GM21723 (cell line): ENCODE results near the gene ARHGEF12.

Source experiments
- ATAC-seq: cut with Tn5 transposase; IDR thresholded peaks from one replicate; pipeline ENCODE4 v1.9.1; 2021; ENCODE audit warnings: mild to moderate bottlenecking, moderate library complexity; ENCODE audit not compliant: unreplicated experiment

Gene ARHGEF12

DNA sequence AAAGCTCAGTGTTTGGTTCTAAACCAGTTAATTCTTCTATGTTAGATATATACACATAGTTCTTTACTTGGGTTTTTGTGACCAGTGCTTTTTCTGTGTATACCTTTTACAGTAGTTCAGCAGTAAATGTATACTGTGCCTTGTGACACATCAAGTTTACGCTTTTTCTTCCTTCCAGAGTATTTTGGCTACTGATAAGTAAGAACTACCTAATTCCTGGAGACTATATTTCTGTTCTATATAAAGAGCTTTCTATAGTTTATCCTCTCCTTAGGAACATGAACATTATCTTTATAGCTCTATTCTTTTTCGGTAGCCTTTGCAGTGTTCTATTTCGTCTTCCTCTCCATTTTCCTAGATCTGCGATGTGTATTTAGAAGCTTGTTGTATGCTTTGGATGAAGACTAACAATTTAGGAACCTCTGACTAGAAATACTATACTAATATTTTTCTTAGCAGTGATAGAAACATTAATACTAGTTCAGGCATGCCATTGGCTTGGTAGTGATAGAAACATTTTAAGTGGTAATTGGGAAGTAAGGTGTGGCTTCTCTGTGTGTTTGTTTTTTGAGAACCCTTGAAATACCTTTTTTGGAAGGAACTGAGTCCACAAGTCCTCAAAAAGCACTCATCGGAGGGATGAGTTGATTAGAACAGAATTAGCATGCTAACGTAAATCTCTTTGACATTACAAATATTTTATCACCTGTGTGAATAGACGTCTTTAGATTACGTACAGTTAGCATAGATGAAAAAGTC lies 74.6 kb downstream of the ARHGEF12 start:
- ATAC-seq, result no peak

- ATAC-seq, result no peak
These were observed 77.3 kb downstream of the ARHGEF12 start for GRCh38 chr11:120413480-120413879.

- ATAC-seq, result no peak
These were observed 84.4 kb downstream of the ARHGEF12 start for GRCh38 chr11:120420572-120420971.

- ATAC-seq, result no peak
These were observed 88.2 kb downstream of the ARHGEF12 start for GRCh38 chr11:120424185-120424969.

DNA sequence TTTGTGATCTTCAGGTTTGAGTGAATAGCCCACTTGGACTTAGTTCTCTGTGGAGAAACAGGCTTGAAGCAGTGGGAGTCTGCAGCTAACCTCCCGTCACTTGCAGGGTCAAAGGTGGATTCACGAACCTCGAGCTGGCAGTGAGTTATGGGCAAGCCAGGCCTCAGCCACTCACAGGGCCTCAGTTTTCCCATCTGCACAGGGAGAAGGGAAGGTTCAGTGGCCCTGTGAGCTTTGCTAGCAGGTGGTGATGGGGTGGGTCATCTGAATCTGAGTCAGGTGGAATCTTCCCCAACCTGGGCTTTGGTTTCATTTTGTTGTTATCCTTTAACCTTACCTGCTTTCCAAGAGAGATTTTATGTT lies 88.7 kb downstream of the ARHGEF12 start:
- no peak for ATAC-seq

DNA sequence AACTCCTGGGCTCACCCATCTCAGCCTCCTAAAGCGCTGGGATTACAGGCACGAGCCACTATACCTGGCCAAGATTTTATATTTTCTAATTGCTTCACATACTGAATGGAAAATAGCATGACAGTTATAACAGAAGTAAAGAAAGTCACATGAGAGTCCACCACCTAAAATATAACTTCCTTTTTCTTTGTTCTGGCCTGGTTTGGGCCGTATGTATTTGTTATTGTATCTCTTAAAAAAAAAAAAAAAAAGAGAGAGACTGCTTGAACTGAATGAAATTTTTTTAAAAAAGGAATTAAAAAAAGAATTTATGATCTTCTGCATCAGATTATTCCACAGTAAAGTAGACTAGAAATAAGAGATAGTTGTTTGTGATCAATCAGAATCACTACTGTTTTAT lies 89.3 kb downstream of the ARHGEF12 start:
- no peak for ATAC-seq

DNA sequence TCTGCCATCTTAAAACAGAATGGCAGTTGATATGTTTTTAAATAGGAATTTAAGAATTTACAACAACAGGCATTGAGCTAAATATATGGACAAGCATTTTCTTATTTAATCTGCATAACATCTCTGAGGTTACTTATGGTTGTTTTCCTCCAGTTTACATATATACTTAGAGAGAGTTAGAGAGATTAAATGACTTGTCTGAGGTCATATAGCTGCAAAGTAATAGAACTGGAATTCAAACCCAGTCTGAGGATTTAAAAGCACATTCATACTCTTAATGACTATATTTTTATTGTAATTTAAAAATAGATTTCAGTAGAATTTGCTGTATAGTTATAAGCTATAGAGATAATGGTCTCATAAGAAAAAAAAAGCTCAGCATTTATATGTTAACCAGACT lies 93.9 kb downstream of the ARHGEF12 start:
- ATAC-seq, result no peak

- ATAC-seq, result no peak
These were observed 95.4 kb downstream of the ARHGEF12 start for GRCh38 chr11:120431633-120432032.

GRCh38 chr11:120432056-120433018 lies 96.1 kb downstream of the ARHGEF12 start:
- no peak for ATAC-seq

- no peak for ATAC-seq
These were observed 105.4 kb downstream of the ARHGEF12 start for GRCh38 chr11:120441592-120441991.

DNA sequence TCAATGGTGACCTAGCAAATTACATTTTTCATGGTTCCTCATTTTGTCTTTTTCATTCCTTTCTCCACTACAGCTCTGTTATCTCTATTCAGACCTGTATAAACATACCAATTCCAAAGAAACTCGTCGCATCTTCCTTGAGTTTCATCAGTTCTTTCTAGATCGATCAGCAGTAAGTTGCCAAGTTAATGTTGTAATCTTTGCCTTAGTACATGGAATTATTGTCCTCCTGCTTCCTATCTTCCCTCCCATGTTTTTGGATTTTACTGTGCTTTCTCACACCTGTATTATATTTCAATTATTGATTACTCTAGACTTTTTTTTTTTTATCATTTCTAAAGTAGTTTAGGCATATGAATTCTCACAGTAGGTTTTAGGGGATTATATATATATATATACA lies 105.8 kb downstream of the ARHGEF12 start:
- ATAC-seq, result no peak

GRCh38 chr11:120446802-120447201 lies 110.6 kb downstream of the ARHGEF12 start:
- no peak for ATAC-seq

DNA sequence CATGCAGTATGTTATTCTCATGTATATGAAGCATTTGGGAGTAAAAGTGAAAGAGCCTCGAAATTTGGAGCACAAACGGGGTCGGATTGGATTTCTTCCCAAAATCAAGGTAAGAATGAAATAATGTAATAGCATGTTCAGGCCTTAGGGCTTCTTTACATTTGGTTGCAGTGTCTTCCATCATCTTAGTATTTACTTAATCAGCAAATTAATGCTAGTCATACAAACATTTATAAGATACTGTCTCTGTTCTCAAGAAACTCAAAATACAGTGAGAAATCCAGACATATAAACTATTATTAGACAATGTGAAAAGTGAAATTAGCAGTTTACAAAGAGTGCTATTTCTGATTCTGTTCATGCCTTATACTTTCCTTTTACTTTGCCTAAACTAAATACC lies 112.0 kb downstream of the ARHGEF12 start:
- no peak for ATAC-seq

GRCh38 chr11:120455487-120455886 lies 119.3 kb downstream of the ARHGEF12 start:
- no peak for ATAC-seq

- ATAC-seq, result no peak
These were observed 121.8 kb downstream of the ARHGEF12 start for GRCh38 chr11:120457996-120458395.

GRCh38 chr11:120462825-120463224 lies 126.6 kb downstream of the ARHGEF12 start:
- no peak for ATAC-seq

- ATAC-seq, result no peak
These were observed 129.8 kb downstream of the ARHGEF12 start for GRCh38 chr11:120465921-120466534.

DNA sequence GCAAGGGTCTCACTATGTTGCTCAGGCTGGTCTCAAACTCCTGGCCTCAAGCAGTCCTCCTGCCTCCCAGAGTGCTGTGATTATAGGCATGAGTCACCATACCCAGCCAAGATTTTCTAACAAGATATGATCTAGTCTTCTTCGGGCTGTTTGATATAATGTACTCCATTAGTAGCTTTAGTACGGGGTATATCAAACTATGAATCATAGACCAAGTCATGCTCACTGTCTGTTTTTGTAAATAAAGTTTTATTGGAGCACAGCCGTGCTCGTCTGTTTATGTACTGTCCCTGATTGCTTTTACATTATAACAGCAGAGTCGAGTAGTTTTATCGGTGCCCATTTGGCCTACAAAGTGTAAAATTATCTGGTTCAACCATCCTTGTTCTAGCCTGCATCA lies 131.4 kb downstream of the ARHGEF12 start:
- no peak for ATAC-seq

GRCh38 chr11:120471131-120471530 lies 134.9 kb downstream of the ARHGEF12 start:
- ATAC-seq, result no peak

- no peak for ATAC-seq
These were observed 135.8 kb downstream of the ARHGEF12 start for GRCh38 chr11:120471994-120472393.

DNA sequence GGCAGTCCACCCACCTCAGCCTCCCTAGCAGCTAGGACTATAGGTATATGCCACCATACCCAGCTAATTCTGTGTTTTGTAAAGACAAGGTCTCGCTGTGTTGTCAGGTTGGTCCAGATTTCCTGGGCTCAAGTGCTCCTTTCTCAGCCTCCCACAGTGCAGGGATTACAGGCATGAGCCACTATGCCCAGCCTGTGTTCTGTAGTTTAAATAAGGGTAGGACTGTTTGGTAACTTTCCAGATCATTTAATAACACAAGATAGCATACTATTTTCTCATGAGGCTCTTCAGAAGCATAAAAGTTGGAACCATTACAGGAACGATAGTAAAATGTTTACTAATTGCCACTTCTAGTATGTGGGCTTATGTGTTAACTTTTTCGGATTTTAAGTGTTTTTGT lies 137.3 kb downstream of the ARHGEF12 start:
- ATAC-seq, result no peak
